ENCODE measurements around the gene PPM1E.

Gene PPM1E

DNA sequence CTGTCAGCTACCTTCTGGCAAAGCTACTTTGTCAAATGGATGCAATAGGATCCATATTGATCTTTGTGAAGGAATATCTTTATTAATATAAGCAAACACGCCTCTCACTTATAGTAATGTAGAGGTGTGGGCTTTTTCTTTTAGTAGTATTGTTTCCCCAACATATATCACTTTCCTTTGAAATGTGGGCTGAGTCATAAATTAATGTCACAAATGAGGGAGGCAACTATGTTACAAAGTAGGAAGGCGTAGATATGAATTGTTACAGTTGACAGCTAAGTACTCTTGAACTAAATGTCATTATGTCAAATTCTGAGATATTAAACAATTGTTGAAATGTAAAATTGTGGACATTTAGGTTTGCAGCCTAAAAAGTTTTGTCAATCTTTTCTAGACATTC lies 2.6 kb upstream of the PPM1E start:
- no peak for ATAC-seq
- TF ChIP-seq BACH2 (CRISPR knock-in tag; IDR thresholded peaks at IDR 0.05; ENCODE audit: borderline replicate concordance) (no peak), ISL1 (CRISPR knock-in tag; IDR thresholded peaks at IDR 0.05) (no peak), ZFP3 (CRISPR knock-in tag; IDR thresholded peaks at IDR 0.05) (no peak), ZNF565 (CRISPR knock-in tag; conservative IDR thresholded peaks at IDR 0.05; ENCODE audit: low read depth) (no peak), ZC3H10 (CRISPR knock-in tag; IDR thresholded peaks at IDR 0.05) (no peak), RARB (CRISPR knock-in tag; IDR thresholded peaks at IDR 0.05) (no peak), PPARA (CRISPR knock-in tag; IDR thresholded peaks at IDR 0.05; ENCODE audit: borderline replicate concordance) (no peak), GLIS3 (CRISPR knock-in tag; IDR thresholded peaks at IDR 0.05) (no peak), ZFP30 (CRISPR knock-in tag; IDR thresholded peaks at IDR 0.05) (no peak), ZNF70 (CRISPR knock-in tag; IDR thresholded peaks at IDR 0.05) (no peak), POU6F1 (CRISPR knock-in tag; IDR thresholded peaks at IDR 0.05; ENCODE audit: borderline replicate concordance, low read depth) (no peak), CSDC2 (CRISPR knock-in tag; IDR thresholded peaks at IDR 0.05) (no peak), ZNF8 (CRISPR knock-in tag; IDR thresholded peaks at IDR 0.05) (no peak), CSRNP3 (CRISPR knock-in tag; IDR thresholded peaks at IDR 0.05) (no peak), ESRRG (CRISPR knock-in tag; IDR thresholded peaks at IDR 0.05) (no peak), SNAI2 (CRISPR knock-in tag; IDR thresholded peaks at IDR 0.05) (no peak)
- TF ChIP-seq, protein P1, sequence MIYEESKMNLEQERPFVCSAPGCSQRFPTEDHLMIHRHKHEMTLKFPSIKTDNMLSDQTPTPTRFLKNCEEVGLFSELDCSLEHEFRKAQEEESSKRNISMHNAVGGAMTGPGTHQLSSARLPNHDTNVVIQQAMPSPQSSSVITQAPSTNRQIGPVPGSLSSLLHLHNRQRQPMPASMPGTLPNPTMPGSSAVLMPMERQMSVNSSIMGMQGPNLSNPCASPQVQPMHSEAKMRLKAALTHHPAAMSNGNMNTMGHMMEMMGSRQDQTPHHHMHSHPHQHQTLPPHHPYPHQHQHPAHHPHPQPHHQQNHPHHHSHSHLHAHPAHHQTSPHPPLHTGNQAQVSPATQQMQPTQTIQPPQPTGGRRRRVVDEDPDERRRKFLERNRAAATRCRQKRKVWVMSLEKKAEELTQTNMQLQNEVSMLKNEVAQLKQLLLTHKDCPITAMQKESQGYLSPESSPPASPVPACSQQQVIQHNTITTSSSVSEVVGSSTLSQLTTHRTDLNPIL (CRISPR knock-in tag; IDR thresholded peaks at IDR 0.05; ENCODE audit: low read depth): no peak
- TF ChIP-seq, protein P2, sequence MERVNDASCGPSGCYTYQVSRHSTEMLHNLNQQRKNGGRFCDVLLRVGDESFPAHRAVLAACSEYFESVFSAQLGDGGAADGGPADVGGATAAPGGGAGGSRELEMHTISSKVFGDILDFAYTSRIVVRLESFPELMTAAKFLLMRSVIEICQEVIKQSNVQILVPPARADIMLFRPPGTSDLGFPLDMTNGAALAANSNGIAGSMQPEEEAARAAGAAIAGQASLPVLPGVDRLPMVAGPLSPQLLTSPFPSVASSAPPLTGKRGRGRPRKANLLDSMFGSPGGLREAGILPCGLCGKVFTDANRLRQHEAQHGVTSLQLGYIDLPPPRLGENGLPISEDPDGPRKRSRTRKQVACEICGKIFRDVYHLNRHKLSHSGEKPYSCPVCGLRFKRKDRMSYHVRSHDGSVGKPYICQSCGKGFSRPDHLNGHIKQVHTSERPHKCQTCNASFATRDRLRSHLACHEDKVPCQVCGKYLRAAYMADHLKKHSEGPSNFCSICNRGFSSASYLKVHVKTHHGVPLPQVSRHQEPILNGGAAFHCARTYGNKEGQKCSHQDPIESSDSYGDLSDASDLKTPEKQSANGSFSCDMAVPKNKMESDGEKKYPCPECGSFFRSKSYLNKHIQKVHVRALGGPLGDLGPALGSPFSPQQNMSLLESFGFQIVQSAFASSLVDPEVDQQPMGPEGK (CRISPR knock-in tag; IDR thresholded peaks at IDR 0.05; ENCODE audit: borderline replicate concordance): no peak

GRCh38 chr17:58755269-58755576 lies 431 bp upstream of the PPM1E start:
- no peak for ATAC-seq
- TF ChIP-seq RARB (CRISPR knock-in tag; IDR thresholded peaks at IDR 0.05) (no peak), PPARA (CRISPR knock-in tag; IDR thresholded peaks at IDR 0.05; ENCODE audit: borderline replicate concordance) (no peak), GLIS3 (CRISPR knock-in tag; IDR thresholded peaks at IDR 0.05) (no peak), ARNTL (CRISPR knock-in tag; IDR thresholded peaks at IDR 0.05; ENCODE audit: borderline replicate concordance, low read depth) (no peak), CSRNP3 (CRISPR knock-in tag; IDR thresholded peaks at IDR 0.05) (no peak), ZNF8 (CRISPR knock-in tag; IDR thresholded peaks at IDR 0.05) (no peak), TCF4 (CRISPR knock-in tag; IDR thresholded peaks at IDR 0.05; ENCODE audit: borderline replicate concordance) (no peak), ISL1 (CRISPR knock-in tag; IDR thresholded peaks at IDR 0.05) (no peak), TOX (CRISPR knock-in tag; IDR thresholded peaks at IDR 0.05; ENCODE audit: borderline replicate concordance) (no peak), ESRRG (CRISPR knock-in tag; IDR thresholded peaks at IDR 0.05) (no peak), BACH2 (CRISPR knock-in tag; IDR thresholded peaks at IDR 0.05; ENCODE audit: borderline replicate concordance) (no peak), CSDC2 (CRISPR knock-in tag; IDR thresholded peaks at IDR 0.05) (no peak), TSHZ2 (CRISPR knock-in tag; IDR thresholded peaks at IDR 0.05) (no peak), SNAI2 (CRISPR knock-in tag; IDR thresholded peaks at IDR 0.05) (no peak)
- TF ChIP-seq, protein P1 (CRISPR knock-in tag; IDR thresholded peaks at IDR 0.05; ENCODE audit: low read depth): no peak
